ENCODE measurements around the gene PGA4. TPM values are rescaled to one million over a fixed set of nuclear protein-coding genes. Genes with fewer than 3 reads are reported as not detected.

The PGA4 gene
- total and polyA plus RNA-seq, 2 experiments from 2014 or later = 0.81 TPM; not detected in 1

DNA sequence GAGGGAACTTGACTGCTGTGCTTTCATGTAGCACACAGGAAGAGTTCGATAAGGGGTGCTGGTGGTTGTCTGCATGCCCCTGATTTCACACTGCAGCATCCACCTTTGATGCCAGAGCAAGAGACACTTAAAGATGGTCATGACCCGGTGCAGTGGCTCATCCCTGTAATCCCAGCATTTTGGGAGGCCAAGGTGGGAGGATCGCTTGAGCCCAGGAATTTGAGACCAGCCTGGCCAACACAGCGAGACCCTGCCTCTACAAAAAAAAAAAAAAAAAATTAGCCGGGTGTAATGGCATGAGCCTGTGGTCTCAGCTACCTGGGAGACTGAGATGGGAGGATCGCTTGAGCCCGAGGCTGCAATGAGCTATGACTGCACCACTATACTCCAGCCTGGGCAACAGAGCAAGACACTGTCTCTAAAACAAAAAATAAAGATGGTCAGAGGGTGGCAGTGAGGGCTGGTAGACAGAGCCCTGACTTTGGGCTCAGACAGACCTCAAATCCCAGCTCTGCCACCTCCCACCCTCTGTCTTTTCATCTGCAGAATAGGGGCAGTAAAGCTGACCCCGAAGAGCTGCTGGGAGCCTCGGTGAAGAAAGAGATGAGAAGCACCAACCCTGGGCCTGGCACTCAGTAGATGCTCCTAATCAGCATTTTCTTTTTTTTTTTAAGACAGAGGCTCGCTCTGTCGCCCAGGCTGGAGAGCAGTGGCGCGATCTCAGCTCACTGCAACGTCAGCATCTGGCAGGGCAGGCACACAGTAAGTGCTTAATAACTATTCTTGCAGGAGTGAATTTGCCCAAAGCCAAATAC, 55.2 kb downstream of the PGA4 start:
- H3K27ac ChIP-seq (ENCODE audit: low read depth) = no peak overlapping the region
- H3K36me3 Mint-ChIP-seq (ENCODE audit: low read depth) = peaks cover 25% of the 10 kb centered on the region; the same call in 2 of the 3 replicates
- no peak overlapping the region for H3K4me2 ChIP-seq
- no peak overlapping the region for H2AFZ ChIP-seq
- H3K27me3 Mint-ChIP-seq (ENCODE audit: insufficient read depth, low read depth, poor library complexity) = peaks cover 9% of the 10 kb centered on the region
- H3K9me2 ChIP-seq (ENCODE audit: insufficient read depth) = no peaks in the 10 kb centered on the region
- no peaks in the 10 kb centered on the region for H3K27me3 ChIP-seq (ENCODE audit: insufficient read depth)
- H3K4me1 ChIP-seq (ENCODE audit: insufficient read depth) = peaks cover 8% of the 10 kb centered on the region; the same call in 1 of the 2 replicates
- no peaks in the 10 kb centered on the region; the same call in 1 of the 2 replicates for H4K20me1 ChIP-seq (replicated peaks; ENCODE audit: insufficient read depth)
- no peak overlapping the region for H3K4me3 ChIP-seq
- DNase-seq (ENCODE audit: low spot score) (no peak), ATAC-seq (no peak)
- H3K79me2 ChIP-seq (replicated peaks; ENCODE audit: insufficient read depth) = no peaks in the 10 kb centered on the region
- H3K4me3 Mint-ChIP-seq = no peak overlapping the region
- TF ChIP-seq EZH2 (IDR thresholded peaks at IDR 0.05; ENCODE audit: low read depth, unreplicated experiment) = no peak
- no peak for TF ChIP-seq POLR2AphosphoS5 (IDR thresholded peaks at IDR 0.05; ENCODE audit: low read depth)
- TF ChIP-seq, protein P1, sequence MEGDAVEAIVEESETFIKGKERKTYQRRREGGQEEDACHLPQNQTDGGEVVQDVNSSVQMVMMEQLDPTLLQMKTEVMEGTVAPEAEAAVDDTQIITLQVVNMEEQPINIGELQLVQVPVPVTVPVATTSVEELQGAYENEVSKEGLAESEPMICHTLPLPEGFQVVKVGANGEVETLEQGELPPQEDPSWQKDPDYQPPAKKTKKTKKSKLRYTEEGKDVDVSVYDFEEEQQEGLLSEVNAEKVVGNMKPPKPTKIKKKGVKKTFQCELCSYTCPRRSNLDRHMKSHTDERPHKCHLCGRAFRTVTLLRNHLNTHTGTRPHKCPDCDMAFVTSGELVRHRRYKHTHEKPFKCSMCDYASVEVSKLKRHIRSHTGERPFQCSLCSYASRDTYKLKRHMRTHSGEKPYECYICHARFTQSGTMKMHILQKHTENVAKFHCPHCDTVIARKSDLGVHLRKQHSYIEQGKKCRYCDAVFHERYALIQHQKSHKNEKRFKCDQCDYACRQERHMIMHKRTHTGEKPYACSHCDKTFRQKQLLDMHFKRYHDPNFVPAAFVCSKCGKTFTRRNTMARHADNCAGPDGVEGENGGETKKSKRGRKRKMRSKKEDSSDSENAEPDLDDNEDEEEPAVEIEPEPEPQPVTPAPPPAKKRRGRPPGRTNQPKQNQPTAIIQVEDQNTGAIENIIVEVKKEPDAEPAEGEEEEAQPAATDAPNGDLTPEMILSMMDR (conservative IDR thresholded peaks at IDR 0.05; ENCODE audit: low read depth in 2 of 2) = no peak
- no peak for TF ChIP-seq NANOG (IDR thresholded peaks at IDR 0.05; ENCODE audit: borderline replicate concordance)
- TF ChIP-seq CREB1 (CRISPR knock-in tag; IDR thresholded peaks at IDR 0.05; ENCODE audit: low read depth) = no peak
- no peak for TF ChIP-seq JUNB (IDR thresholded peaks at IDR 0.05; ENCODE audit: unreplicated experiment)
- no peak for TF ChIP-seq EZH2phosphoT487 (IDR thresholded peaks at IDR 0.05; ENCODE audit: unreplicated experiment)
- TF ChIP-seq, protein P2, sequence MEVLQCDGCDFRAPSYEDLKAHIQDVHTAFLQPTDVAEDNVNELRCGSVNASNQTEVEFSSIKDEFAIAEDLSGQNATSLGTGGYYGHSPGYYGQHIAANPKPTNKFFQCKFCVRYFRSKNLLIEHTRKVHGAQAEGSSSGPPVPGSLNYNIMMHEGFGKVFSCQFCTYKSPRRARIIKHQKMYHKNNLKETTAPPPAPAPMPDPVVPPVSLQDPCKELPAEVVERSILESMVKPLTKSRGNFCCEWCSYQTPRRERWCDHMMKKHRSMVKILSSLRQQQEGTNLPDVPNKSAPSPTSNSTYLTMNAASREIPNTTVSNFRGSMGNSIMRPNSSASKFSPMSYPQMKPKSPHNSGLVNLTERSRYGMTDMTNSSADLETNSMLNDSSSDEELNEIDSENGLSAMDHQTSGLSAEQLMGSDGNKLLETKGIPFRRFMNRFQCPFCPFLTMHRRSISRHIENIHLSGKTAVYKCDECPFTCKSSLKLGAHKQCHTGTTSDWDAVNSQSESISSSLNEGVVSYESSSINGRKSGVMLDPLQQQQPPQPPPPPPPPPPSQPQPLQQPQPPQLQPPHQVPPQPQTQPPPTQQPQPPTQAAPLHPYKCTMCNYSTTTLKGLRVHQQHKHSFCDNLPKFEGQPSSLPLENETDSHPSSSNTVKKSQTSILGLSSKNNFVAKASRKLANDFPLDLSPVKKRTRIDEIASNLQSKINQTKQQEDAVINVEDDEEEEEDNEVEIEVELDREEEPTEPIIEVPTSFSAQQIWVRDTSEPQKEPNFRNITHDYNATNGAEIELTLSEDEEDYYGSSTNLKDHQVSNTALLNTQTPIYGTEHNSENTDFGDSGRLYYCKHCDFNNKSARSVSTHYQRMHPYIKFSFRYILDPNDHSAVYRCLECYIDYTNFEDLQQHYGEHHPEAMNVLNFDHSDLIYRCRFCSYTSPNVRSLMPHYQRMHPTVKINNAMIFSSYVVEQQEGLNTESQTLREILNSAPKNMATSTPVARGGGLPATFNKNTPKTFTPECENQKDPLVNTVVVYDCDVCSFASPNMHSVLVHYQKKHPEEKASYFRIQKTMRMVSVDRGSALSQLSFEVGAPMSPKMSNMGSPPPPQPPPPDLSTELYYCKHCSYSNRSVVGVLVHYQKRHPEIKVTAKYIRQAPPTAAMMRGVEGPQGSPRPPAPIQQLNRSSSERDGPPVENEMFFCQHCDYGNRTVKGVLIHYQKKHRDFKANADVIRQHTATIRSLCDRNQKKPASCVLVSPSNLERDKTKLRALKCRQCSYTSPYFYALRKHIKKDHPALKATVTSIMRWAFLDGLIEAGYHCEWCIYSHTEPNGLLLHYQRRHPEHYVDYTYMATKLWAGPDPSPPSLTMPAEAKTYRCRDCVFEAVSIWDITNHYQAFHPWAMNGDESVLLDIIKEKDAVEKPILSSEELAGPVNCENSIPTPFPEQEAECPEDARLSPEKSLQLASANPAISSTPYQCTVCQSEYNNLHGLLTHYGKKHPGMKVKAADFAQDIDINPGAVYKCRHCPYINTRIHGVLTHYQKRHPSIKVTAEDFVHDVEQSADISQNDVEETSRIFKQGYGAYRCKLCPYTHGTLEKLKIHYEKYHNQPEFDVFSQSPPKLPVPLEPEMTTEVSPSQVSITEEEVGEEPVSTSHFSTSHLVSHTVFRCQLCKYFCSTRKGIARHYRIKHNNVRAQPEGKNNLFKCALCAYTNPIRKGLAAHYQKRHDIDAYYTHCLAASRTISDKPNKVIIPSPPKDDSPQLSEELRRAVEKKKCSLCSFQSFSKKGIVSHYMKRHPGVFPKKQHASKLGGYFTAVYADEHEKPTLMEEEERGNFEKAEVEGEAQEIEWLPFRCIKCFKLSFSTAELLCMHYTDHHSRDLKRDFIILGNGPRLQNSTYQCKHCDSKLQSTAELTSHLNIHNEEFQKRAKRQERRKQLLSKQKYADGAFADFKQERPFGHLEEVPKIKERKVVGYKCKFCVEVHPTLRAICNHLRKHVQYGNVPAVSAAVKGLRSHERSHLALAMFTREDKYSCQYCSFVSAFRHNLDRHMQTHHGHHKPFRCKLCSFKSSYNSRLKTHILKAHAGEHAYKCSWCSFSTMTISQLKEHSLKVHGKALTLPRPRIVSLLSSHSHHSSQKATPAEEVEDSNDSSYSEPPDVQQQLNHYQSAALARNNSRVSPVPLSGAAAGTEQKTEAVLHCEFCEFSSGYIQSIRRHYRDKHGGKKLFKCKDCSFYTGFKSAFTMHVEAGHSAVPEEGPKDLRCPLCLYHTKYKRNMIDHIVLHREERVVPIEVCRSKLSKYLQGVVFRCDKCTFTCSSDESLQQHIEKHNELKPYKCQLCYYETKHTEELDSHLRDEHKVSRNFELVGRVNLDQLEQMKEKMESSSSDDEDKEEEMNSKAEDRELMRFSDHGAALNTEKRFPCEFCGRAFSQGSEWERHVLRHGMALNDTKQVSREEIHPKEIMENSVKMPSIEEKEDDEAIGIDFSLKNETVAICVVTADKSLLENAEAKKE (CRISPR knock-in tag; IDR thresholded peaks at IDR 0.05) = no peak
- TF ChIP-seq, protein P3, sequence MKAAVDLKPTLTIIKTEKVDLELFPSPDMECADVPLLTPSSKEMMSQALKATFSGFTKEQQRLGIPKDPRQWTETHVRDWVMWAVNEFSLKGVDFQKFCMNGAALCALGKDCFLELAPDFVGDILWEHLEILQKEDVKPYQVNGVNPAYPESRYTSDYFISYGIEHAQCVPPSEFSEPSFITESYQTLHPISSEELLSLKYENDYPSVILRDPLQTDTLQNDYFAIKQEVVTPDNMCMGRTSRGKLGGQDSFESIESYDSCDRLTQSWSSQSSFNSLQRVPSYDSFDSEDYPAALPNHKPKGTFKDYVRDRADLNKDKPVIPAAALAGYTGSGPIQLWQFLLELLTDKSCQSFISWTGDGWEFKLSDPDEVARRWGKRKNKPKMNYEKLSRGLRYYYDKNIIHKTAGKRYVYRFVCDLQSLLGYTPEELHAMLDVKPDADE (IDR thresholded peaks at IDR 0.05) = no peak
- TF ChIP-seq ZNF114 (CRISPR knock-in tag; IDR thresholded peaks at IDR 0.05) = no peak
- TF ChIP-seq, protein P4, sequence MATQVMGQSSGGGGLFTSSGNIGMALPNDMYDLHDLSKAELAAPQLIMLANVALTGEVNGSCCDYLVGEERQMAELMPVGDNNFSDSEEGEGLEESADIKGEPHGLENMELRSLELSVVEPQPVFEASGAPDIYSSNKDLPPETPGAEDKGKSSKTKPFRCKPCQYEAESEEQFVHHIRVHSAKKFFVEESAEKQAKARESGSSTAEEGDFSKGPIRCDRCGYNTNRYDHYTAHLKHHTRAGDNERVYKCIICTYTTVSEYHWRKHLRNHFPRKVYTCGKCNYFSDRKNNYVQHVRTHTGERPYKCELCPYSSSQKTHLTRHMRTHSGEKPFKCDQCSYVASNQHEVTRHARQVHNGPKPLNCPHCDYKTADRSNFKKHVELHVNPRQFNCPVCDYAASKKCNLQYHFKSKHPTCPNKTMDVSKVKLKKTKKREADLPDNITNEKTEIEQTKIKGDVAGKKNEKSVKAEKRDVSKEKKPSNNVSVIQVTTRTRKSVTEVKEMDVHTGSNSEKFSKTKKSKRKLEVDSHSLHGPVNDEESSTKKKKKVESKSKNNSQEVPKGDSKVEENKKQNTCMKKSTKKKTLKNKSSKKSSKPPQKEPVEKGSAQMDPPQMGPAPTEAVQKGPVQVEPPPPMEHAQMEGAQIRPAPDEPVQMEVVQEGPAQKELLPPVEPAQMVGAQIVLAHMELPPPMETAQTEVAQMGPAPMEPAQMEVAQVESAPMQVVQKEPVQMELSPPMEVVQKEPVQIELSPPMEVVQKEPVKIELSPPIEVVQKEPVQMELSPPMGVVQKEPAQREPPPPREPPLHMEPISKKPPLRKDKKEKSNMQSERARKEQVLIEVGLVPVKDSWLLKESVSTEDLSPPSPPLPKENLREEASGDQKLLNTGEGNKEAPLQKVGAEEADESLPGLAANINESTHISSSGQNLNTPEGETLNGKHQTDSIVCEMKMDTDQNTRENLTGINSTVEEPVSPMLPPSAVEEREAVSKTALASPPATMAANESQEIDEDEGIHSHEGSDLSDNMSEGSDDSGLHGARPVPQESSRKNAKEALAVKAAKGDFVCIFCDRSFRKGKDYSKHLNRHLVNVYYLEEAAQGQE (IDR thresholded peaks at IDR 0.05; ENCODE audit: unreplicated experiment) = no peak
- no peak for TF ChIP-seq STAT1 (IDR thresholded peaks at IDR 0.05; ENCODE audit: unreplicated experiment)
- TF ChIP-seq ZNF331 (CRISPR knock-in tag; IDR thresholded peaks at IDR 0.05; ENCODE audit: low read depth) = no peak
- H3K36me3 ChIP-seq (ENCODE audit: insufficient read depth) = peaks cover 5% of the 10 kb centered on the region; the same call in 1 of the 2 replicates
- H3F3A ChIP-seq (replicated peaks; ENCODE audit: low read depth) = peaks cover 12% of the 10 kb centered on the region; the same call in 1 of the 2 replicates
- no peaks in the 10 kb centered on the region for H3K9me3 Mint-ChIP-seq
- H3K4me1 Mint-ChIP-seq = peaks cover 32% of the 10 kb centered on the region
- no peak overlapping the region for H3K27ac Mint-ChIP-seq

Data from GM23338 (cell line).